Neural cell (in vitro differentiated cells): ENCODE measurements around the gene BORCS5. TPM values are rescaled to one million over a fixed set of nuclear protein-coding genes. Genes with fewer than 3 reads are reported as not detected.

Source experiments
- H2AFZ ChIP-seq: fragments of 200-600, 300-800 bp; sonication (generic), shearing (Covaris generic); 2 replicates; pipeline ENCODE4 v1.6.0; 2014; ENCODE audit warnings: low read depth, mild to moderate bottlenecking, antibody characterized with exemption, low read length, moderate library complexity
- H3F3A ChIP-seq: fragments of 200-600 bp; shearing (Covaris generic); 2 replicates; pipeline ENCODE4 v1.6.1; 2016; ENCODE audit warnings: mild to moderate bottlenecking, moderate library complexity, mixed read lengths, antibody characterized with exemption, low read length; ENCODE audit not compliant: insufficient read depth, poor library complexity, severe bottlenecking
- H3K27ac ChIP-seq: fragments of 200-600, 300-800 bp; sonication (generic), shearing (Covaris generic); 2 replicates; pipeline ENCODE4 v1.5.1; 2014; ENCODE audit warnings: mild to moderate bottlenecking, low read length, moderate library complexity
- H3K27me3 ChIP-seq: fragments of 300-800, 200-600 bp; sonication (generic), shearing (Covaris generic); 2 replicates; pipeline ENCODE4 v1.6.0; 2014; ENCODE audit warnings: mild to moderate bottlenecking, low read depth, low read length, moderate library complexity; ENCODE audit not compliant: insufficient read depth
- H3K36me3 ChIP-seq: fragments of 300-800, 200-600 bp; sonication (generic), shearing (Covaris generic); 2 replicates; pipeline ENCODE4 v1.5.1; 2014; ENCODE audit warnings: mild to moderate bottlenecking, antibody characterized with exemption, low read length, moderate library complexity; ENCODE audit not compliant: insufficient read depth
- H3K4me2 ChIP-seq: fragments of 300-800, 200-600 bp; sonication (generic), shearing (Covaris generic); 2 replicates; pipeline ENCODE4 v1.6.0; 2014; ENCODE audit warnings: mild to moderate bottlenecking, low read length
- H3K4me3 ChIP-seq: fragments of 300-800, 200-600 bp; sonication (generic), shearing (Covaris generic); 2 replicates; pipeline ENCODE4 v1.5.1; 2014; ENCODE audit warnings: mild to moderate bottlenecking, low read length, moderate library complexity
- H3K79me2 ChIP-seq: fragments of 200-600 bp; shearing (Covaris generic); replicated peaks from 2 replicates; pipeline ENCODE4 v1.6.0; 2014; ENCODE audit warnings: mild to moderate bottlenecking, low read length, moderate library complexity; ENCODE audit not compliant: insufficient read depth
- H3K9ac ChIP-seq: fragments of 300-800, 200-600 bp; sonication (generic), shearing (Covaris generic); 2 replicates; pipeline ENCODE4 v1.6.1; 2016; ENCODE audit warnings: mild to moderate bottlenecking, low read length, mixed read lengths
- H3K9me2 ChIP-seq: fragments of 200-600 bp; shearing (Covaris generic); 2 replicates; pipeline ENCODE4 v1.6.1; 2016; ENCODE audit warnings: mild to moderate bottlenecking, low read length, mixed read lengths; ENCODE audit not compliant: insufficient read depth
- H3K9me3 ChIP-seq: fragments of 200-600, 300-800 bp; sonication (generic), shearing (Covaris generic); 2 replicates; pipeline ENCODE4 v1.6.1; 2016; ENCODE audit warnings: mild to moderate bottlenecking, mixed run types, low read length, moderate library complexity, mixed read lengths
- H4K20me1 ChIP-seq: fragments of 200-600 bp; shearing (Covaris generic); 2 replicates; pipeline ENCODE4 v1.6.1; 2016; ENCODE audit warnings: mild to moderate bottlenecking, mixed run types; ENCODE audit not compliant: insufficient read depth
- EP300 ChIP-seq: fragments of 450-650 bp; conservative IDR thresholded peaks from 2 replicates; pipeline ENCODE4 v1.6.1; 2014; ENCODE audit warnings: antibody characterized with exemption, mild to moderate bottlenecking, moderate library complexity; ENCODE audit not compliant: poor library complexity, severe bottlenecking
- MXI1 ChIP-seq: fragments of 450-650 bp; conservative IDR thresholded peaks from 2 replicates; pipeline ENCODE4 v1.6.1; 2014; ENCODE audit warnings: antibody characterized with exemption, mild to moderate bottlenecking; ENCODE audit not compliant: poor library complexity, severe bottlenecking
- RAD21 ChIP-seq: fragments of 450-650 bp; conservative IDR thresholded peaks from 2 replicates; pipeline ENCODE4 v1.6.1; 2014; ENCODE audit warnings: antibody characterized with exemption, mild to moderate bottlenecking, moderate library complexity
- SMC3 ChIP-seq: fragments of 450-650 bp; conservative IDR thresholded peaks from 2 replicates; pipeline ENCODE4 v1.6.1; 2014; ENCODE audit warnings: antibody characterized with exemption, mild to moderate bottlenecking, moderate library complexity; ENCODE audit not compliant: poor library complexity
- polyA plus RNA-seq: library from polyadenylated mRNA; depleted of rRNA; stranded (reverse); fragments of >200 nt; gene quantifications from 2 replicates; pipeline ENCODE4 v1.2.3, GENCODE V29; 2014
- TF ChIP-seq, protein P1 (sequence below): fragments of 450-650 bp; IDR thresholded peaks from 2 replicates; pipeline ENCODE4 v1.5.1; 2014; ENCODE audit warnings: antibody characterized with exemption, mild to moderate bottlenecking, moderate library complexity; ENCODE audit not compliant: poor library complexity, severe bottlenecking
- TF ChIP-seq, protein P2 (sequence below): IDR thresholded peaks from 2 replicates; pipeline ENCODE4 v1.6.1; 2012; ENCODE audit warnings: borderline replicate concordance

BORCS5 gene
- polyA plus RNA-seq, 1 donor from 2014 or later: 14.2 TPM

DNA sequence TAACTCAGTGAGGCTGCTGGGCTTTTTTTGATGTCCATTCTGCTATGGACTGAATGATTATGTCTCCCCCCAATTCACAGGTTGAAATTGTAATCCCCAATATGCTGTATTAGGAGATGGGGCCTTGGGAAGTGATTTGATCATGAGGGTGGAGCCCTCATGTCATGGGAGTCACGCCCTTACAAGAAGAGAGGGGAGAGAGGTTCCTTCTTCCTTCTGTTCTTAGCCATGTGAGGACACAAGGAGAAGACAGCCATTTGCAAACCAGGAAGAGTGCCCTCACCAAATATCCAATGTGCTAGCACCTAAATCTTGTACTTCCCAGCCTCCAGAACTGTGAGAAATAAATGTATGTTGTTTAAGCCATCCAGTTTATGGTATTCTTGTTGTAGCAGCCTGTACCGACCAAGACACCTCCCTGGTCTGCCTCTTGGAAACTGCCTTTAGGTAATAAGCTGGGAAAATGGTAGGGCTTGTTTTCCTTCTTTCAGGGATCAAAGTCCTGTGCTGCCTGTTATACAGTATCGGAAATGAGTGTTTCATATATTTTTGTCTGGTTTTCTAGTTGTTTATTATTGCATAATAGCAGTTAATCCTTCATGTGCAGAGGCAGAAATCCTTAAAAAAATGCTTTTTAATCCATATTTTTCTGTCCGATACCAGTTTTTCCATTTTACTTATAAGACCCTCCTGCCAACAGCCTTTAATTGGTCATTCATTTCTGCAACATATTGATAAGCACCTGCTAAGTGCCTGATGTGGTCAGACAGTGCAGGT is 16.3 kb downstream of the BORCS5 start:
- Histone ChIP-seq H3K9me2 (no peaks in the 10 kb centered on the region), H3K4me2 (no peak overlapping the region), H2AFZ (no peak overlapping the region), H3K79me2 (no peaks in the 10 kb centered on the region), H3K27ac (no peak overlapping the region), H3K27me3 (no peaks in the 10 kb centered on the region), H4K20me1 (no peaks in the 10 kb centered on the region), H3K9ac (no peak overlapping the region), H3K9me3 (no peaks in the 10 kb centered on the region), H3K36me3 (no peaks in the 10 kb centered on the region), H3K4me3 (no peak overlapping the region), H3F3A (no peaks in the 10 kb centered on the region)
- TF ChIP-seq RAD21: no peak
- TF ChIP-seq, protein P1, sequence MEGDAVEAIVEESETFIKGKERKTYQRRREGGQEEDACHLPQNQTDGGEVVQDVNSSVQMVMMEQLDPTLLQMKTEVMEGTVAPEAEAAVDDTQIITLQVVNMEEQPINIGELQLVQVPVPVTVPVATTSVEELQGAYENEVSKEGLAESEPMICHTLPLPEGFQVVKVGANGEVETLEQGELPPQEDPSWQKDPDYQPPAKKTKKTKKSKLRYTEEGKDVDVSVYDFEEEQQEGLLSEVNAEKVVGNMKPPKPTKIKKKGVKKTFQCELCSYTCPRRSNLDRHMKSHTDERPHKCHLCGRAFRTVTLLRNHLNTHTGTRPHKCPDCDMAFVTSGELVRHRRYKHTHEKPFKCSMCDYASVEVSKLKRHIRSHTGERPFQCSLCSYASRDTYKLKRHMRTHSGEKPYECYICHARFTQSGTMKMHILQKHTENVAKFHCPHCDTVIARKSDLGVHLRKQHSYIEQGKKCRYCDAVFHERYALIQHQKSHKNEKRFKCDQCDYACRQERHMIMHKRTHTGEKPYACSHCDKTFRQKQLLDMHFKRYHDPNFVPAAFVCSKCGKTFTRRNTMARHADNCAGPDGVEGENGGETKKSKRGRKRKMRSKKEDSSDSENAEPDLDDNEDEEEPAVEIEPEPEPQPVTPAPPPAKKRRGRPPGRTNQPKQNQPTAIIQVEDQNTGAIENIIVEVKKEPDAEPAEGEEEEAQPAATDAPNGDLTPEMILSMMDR: no peak
- TF ChIP-seq, protein P2, sequence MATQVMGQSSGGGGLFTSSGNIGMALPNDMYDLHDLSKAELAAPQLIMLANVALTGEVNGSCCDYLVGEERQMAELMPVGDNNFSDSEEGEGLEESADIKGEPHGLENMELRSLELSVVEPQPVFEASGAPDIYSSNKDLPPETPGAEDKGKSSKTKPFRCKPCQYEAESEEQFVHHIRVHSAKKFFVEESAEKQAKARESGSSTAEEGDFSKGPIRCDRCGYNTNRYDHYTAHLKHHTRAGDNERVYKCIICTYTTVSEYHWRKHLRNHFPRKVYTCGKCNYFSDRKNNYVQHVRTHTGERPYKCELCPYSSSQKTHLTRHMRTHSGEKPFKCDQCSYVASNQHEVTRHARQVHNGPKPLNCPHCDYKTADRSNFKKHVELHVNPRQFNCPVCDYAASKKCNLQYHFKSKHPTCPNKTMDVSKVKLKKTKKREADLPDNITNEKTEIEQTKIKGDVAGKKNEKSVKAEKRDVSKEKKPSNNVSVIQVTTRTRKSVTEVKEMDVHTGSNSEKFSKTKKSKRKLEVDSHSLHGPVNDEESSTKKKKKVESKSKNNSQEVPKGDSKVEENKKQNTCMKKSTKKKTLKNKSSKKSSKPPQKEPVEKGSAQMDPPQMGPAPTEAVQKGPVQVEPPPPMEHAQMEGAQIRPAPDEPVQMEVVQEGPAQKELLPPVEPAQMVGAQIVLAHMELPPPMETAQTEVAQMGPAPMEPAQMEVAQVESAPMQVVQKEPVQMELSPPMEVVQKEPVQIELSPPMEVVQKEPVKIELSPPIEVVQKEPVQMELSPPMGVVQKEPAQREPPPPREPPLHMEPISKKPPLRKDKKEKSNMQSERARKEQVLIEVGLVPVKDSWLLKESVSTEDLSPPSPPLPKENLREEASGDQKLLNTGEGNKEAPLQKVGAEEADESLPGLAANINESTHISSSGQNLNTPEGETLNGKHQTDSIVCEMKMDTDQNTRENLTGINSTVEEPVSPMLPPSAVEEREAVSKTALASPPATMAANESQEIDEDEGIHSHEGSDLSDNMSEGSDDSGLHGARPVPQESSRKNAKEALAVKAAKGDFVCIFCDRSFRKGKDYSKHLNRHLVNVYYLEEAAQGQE: no peak
- no peak for TF ChIP-seq EP300

DNA sequence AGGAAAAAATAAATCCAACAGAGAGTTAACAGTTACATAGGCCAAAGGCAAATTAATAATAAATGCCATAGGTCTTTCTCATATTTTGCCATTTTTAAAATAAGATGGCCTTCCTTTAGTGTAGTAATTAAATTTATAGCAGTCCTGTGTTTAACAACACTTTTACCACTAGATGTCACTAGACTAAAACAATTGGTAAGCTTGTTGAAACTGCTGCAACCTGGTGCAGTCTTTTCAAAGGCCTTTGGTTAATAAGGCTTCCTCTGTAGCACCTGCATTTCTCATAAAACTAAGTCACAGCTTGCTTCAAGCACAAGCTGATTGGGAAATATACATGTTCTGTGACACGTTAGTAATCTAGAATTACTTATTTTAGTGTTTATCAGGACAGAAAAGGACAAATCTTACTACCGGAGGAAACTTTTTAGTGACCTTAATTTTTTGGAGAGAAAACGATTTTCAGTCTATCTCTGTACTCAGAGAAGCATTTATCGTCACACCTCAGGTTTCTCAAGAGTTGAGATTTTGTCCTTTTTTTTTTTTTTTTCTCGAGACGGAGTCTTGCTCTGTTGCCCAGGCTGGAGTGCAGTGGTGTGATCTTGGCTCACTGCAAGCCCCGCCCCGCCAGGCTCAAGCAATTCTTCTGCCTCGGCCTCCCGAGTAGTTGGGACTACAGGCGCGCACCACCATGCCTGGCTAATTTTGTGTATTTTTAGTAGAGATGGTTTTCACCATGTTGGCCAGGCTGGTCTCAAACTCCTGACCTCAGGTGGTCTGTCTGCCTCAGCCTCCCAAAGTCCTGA is 20.0 kb downstream of the BORCS5 start:
- no peak overlapping the region for H3K4me2 ChIP-seq
- no peak overlapping the region for H2AFZ ChIP-seq
- no peak for TF ChIP-seq MXI1
- no peak for TF ChIP-seq EP300
- peak; percentile 99 for TF ChIP-seq SMC3
- TF ChIP-seq, protein P1: peak; percentile 94
- TF ChIP-seq RAD21: peak; percentile 98
- no peaks in the 10 kb centered on the region for H3K9me3 ChIP-seq
- no peaks in the 10 kb centered on the region for H3K79me2 ChIP-seq
- no peaks in the 10 kb centered on the region for H4K20me1 ChIP-seq
- H3K27me3 ChIP-seq: no peaks in the 10 kb centered on the region
- no peak overlapping the region for H3K27ac ChIP-seq
- no peaks in the 10 kb centered on the region for H3K36me3 ChIP-seq
- H3K9me2 ChIP-seq: no peaks in the 10 kb centered on the region
- no peak overlapping the region for H3K9ac ChIP-seq
- H3F3A ChIP-seq: no peaks in the 10 kb centered on the region
- H3K4me3 ChIP-seq: no peak overlapping the region
